Stimulated activated CD4-positive, alpha-beta T cell treated with anti-CD3 and anti-CD28 coated beads, Interleukin-12 subunit alpha, Interleukin-12 subunit beta, amount 100 ng/mL, for 24 hours (primary cell): ENCODE measurements around the gene RPL10.

Experiments used
- DNase-seq, 2 experiments: peaks; one replicate each; pipeline ENCODE4 v3.0.0-alpha.2; 2020; ENCODE audit warnings: low read depth in 2 of 2

Gene RPL10

DNA sequence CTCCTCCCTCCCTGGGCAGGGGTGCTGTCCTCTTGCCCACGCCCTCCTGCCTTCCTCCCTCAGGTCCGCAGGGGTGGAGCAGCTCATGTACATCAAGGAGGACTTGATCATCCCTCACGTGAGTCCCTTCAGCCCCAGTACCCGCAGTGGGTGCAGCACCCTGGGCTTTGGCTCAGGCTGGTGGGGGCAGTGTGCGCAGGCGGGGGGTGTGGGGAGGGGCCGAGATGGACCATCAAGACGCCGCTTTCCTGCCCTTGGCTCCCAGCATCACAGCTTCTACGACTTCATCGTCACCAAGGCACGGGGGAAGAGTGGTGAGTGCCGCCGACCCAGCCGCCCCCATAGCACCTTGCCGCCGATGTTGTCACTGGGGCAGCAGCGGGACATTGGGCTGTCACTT is 51.4 kb downstream of the RPL10 start:
- no peak for DNase-seq

DNA sequence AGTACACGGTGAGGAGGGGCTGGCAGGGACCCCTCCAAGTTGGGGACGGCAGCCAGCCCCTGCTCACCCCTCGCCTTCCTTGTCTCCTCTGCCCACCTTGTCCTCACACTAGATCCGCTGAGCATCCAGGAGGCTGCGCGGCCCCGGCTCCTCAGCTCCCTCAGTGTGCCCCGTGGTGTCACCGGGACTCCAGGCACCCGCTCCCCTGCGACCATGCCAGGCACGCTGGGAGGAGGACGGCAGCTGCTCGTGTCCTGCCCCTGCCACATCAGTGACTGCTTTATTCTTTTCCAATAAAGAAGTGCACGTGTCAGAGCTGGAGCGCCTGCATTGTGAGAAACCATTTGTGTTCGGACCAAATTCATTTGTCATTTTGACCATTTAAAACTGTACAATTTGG is 52.1 kb downstream of the RPL10 start:
- no peak for DNase-seq
